H54 (cell line): ENCODE results near the gene CUEDC1.

Experiments used
- DNase-seq: peaks from one replicate; pipeline ENCODE4 v3.0.0; 2011; ENCODE audit warnings: low spot score, mixed read lengths; ENCODE audit not compliant: insufficient read length
- FAIRE-seq: peaks from 3 replicates; lab custom pipeline; 2011; peaks lifted over from hg19 to GRCh38; lab: Jason Lieb, UNC
- POLR2A ChIP-seq: IDR thresholded peaks from 2 replicates; pipeline ENCODE4 v1.6.1; 2011; ENCODE audit warnings: low read depth, mild to moderate bottlenecking, low read length

The CUEDC1 gene

GRCh38 chr17:57955183-57955931, at the start of gene CUEDC1:
CUEDC1 (minus strand) TSS chr17:57955412; CDS start chr17:57885564, 69,848 bp downstream.
- TF ChIP-seq POLR2A: peak; percentile 66
- FAIRE-seq (no peak), DNase-seq (peak; percentile 84)

GRCh38 chr17:58004060-58004459, 48.8 kb upstream of the CUEDC1 start:
- no peak for TF ChIP-seq POLR2A
- FAIRE-seq (no peak), DNase-seq (no peak)

- no peak for TF ChIP-seq POLR2A
- DNase-seq: no peak
- no peak for FAIRE-seq
Observed at GRCh38 chr17:58002973-58003372, 47.8 kb upstream of the CUEDC1 start.

DNA sequence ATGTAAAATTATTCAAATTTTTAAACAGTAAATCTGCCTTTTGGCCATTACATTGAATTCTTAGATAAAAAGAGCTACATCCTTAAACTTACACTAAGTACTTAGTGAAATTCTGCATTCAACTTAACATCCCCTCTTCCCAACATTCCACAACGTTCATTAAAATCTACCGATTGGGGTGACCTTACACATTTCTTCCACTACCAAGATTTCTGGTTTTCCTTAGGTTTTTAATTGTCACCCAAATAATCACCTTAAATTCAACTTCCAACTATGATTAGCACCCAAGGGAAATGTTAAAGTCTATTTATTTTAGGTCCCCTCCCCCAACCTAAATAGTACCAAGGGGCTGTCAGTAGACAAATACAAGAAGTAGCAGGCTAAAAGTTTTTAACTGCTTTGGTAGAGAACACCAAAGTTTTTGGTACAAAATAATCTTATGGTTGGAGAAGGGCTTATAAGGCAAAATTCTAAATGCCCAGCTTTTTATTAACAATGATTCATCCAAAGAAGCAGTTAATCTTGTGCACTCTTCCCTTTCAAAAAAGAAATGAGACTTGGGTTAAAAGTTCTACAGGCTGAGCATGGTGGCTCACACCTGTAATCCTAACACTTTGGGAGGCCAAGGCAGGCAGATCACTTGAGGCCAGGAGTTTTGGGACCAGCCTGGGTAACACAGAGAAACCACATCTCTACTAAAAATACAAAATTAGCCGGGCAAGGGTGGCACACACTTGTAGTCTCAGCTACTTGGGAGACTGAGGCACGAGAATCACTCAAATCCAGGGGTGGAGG, 47.1 kb upstream of the CUEDC1 start:
- TF ChIP-seq POLR2A: no peak
- DNase-seq (no peak), FAIRE-seq (no peak)

DNA sequence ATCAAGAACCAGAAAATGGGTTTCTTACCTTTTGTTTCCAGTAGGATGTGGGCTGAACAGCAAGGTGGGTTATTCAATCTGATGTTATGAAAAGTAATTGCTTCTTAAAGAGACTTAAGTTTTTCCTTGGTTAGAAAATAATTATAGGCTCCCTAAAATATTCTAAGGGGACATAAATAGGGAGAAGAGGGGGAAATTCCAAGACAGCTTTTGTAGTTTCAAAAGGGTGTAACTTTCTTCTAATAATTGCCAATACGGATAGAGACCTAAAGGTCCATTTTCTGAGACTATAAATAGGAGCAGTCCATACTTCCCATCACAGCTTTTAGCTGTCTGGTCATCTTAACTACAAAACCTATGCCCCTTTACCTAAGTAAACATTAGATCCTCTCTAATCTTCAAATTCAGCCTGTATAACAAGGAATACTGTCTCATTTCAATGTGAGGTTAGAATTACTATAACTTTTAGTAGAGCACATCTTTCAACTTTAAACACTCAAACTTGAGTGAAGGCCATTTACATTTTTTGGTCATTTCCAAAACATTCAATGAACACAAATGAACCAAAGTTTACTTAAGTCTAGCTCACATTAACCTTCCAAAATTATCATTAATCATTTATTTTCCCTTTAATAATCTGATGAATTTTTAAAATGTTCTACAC, 46.4 kb upstream of the CUEDC1 start:
- DNase-seq: no peak
- peak; percentile 81 for FAIRE-seq
- no peak for TF ChIP-seq POLR2A

- peak; percentile 98 for FAIRE-seq
- DNase-seq: no peak
- no peak for TF ChIP-seq POLR2A
Observed at GRCh38 chr17:57999496-58000017, 44.3 kb upstream of the CUEDC1 start.

DNA sequence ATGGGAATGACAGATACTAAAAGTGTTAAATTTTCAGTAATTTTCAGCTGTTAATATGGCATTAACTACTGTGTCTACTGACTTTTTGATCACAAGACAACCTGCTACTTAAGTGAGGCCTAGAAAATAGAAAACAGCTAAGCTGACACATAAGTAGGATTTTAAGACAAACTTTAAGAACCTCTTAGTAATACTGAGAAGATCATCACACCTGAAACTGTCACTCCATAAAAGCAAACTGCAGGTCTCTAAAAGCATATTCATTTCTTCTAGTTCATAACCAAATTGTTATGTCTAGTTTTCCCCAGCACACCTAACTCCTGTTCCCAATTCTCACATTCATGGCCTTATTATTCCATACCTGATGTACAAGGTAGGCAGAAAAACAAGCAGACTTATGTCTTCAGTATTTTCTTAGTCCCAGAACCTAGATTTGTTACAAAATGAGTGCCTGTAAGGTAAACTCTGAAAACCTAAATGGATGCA, 43.8 kb upstream of the CUEDC1 start:
- no peak for FAIRE-seq
- DNase-seq: no peak
- no peak for TF ChIP-seq POLR2A

GRCh38 chr17:57997085-57997809, 42.0 kb upstream of the CUEDC1 start:
- no peak for TF ChIP-seq POLR2A
- no peak for FAIRE-seq
- DNase-seq: no peak

DNA sequence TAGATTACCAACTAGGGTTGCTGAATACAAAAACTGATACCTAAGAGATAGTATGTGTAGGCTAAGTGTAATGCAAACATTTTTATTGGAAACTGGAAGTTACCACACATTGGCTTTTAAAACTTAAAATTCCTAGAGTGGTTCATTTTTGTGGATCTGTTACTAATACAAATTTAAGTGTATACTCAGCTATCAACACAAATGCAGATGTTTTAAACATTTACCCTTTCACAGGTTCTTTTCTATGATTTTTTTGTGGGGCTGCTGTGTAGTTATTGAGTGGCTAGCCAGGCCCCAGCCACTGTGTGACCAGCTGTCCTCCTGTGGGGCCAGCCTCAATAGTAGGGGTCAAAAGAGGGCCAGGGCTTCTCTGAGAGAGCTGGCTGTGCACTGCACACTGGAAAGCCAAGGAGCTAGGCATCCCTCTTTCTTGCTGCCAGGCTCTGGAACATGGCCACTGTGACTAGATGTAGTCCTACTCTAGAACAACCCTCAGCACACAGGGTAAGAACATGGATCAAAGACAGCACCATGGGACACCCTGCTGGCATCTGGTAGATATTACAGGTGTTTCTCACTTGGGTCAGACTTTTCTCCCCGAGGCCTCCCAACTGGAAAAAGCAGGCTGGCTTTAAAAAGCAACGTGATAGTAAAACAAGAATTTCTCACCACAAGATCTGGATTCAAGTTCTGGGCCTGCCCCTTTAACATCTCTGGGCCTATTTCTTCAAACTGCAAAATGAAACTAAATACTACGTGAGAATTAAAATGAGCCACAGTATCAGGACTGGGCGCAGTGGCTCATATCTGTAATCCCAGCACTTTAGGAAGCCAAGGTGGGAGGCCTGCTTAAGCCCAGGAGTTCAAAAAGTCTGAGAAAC, 40.1 kb upstream of the CUEDC1 start:
- 0 out of 2 replicates have a peak, but pooled peaks have one; percentile 10 for TF ChIP-seq POLR2A
- DNase-seq: peak; percentile 81
- peak; percentile 97 for FAIRE-seq

DNA sequence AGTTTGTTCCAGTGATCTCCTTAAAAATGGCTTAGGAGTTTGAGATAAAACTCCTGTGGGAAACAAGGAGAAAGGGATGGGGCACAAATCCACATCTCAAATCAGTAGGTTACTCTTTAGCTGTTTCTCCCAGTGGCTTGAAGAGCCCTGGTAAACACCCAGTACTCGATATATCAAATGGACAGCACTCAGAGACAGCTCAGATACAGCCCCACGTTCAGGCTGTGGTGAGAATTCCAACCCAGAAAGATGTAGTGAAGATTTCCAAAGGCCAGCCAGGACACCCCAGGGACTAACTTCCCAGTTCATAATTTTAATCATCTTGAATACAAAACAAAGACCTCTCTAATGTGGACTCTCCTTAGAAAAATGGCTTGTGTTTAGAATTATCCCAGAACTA, 39.2 kb upstream of the CUEDC1 start:
- DNase-seq (no peak), FAIRE-seq (no peak)
- no peak for TF ChIP-seq POLR2A

DNA sequence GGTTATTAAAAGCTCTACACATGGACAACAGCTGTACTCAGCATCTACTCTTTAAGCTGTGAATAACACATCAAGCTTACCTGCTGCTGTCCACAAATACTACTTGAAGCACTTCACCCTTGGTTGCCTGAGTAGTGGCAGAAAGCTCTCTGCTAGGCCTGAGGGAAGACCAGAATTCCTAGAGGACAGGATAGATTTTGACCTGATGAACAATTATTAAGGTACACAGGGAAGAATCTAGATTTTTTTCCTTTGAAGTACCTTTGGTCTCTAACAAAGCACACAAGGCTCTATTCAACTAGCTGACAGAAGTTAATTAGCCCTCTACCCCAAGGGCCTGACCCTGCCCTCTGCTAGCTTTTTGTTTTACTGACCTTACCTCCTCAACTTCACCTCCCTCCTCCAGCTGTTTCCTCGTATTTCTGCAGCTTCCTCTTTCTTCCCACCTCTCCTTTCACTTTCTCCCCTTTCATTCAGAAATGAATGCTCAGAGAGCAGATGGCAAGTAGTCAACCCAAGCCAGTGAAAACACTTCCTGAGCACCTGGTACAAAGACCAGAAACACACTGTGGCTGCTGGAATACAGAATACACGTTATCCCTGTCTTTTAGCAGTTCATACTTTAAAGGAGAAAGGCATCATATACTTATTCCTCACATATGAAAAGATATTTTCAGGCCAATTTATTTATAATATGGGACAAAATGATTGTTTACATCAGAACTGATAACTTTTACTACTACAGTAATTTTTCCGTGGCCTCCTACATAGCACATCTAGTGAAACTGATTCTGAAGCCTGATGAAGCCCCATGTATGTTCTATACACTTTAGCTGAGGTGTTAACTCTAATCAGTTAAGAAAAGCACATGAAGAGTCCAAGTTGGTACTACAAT, 38.5 kb upstream of the CUEDC1 start:
- no peak for TF ChIP-seq POLR2A
- DNase-seq (no peak), FAIRE-seq (no peak)

- DNase-seq: no peak
- no peak for FAIRE-seq
- no peak for TF ChIP-seq POLR2A
Observed at GRCh38 chr17:57991537-57991936, 36.3 kb upstream of the CUEDC1 start.
